MM.1S (cell line): ENCODE results near the gene PI4KA.
"Not testable (repeated sequence)": the region's sequence is repeated elsewhere in the genome, so short reads cannot be mapped to it uniquely, and the experiment has no call there.

Experiments
- DNase-seq: peaks from one replicate; pipeline ENCODE4 v3.0.0-alpha.2; 2015
- H2AFZ ChIP-seq: fragments of 300-600 bp; sonication (generic); 2 replicates; pipeline ENCODE4 v1.6.0; 2016; ENCODE audit warnings: antibody characterized with exemption, low read length
- H3F3A ChIP-seq: fragments of 300-600 bp; sonication (generic); 2 replicates; pipeline ENCODE4 v1.6.1; 2016; ENCODE audit warnings: mild to moderate bottlenecking, antibody characterized with exemption, low read length, moderate library complexity, mixed read lengths; ENCODE audit not compliant: insufficient read depth
- H3K27ac ChIP-seq: fragments of 300-600 bp; sonication (generic); 2 replicates; pipeline ENCODE4 v1.5.1; 2016; ENCODE audit warnings: mild to moderate bottlenecking, low read length
- H3K27me3 ChIP-seq: fragments of 300-600 bp; sonication (generic); replicated peaks from 2 replicates; pipeline ENCODE4 v1.6.0; 2016; ENCODE audit warnings: low read length; ENCODE audit not compliant: insufficient read depth
- H3K36me3 ChIP-seq: fragments of 300-600 bp; sonication (generic); replicated peaks from 2 replicates; pipeline ENCODE4 v1.6.1; 2016; ENCODE audit warnings: mild to moderate bottlenecking, low read length, mixed read lengths; ENCODE audit not compliant: insufficient read depth
- H3K4me1 ChIP-seq: fragments of 300-600 bp; sonication (generic); 2 replicates; pipeline ENCODE4 v1.6.1; 2016; ENCODE audit warnings: low read length, mixed read lengths
- H3K4me2 ChIP-seq: fragments of 300-600 bp; sonication (generic); 2 replicates; pipeline ENCODE4 v1.6.0; 2016; ENCODE audit warnings: low read depth, low read length
- H3K4me3 ChIP-seq: fragments of 300-600 bp; sonication (generic); 2 replicates; pipeline ENCODE4 v1.5.1; 2016; ENCODE audit warnings: low read length, mixed read lengths
- H3K79me2 ChIP-seq: fragments of 300-600 bp; sonication (generic); 2 replicates; pipeline ENCODE4 v1.6.1; 2016; ENCODE audit warnings: mixed run types, low read length, mixed read lengths
- H3K9ac ChIP-seq: fragments of 300-600 bp; sonication (generic); 2 replicates; pipeline ENCODE4 v1.6.1; 2016; ENCODE audit warnings: low read length, mixed read lengths
- H3K9me2 ChIP-seq: fragments of 300-600 bp; sonication (generic); replicated peaks from 2 replicates; pipeline ENCODE4 v1.6.1; 2016; ENCODE audit warnings: mild to moderate bottlenecking, low read length, mixed read lengths; ENCODE audit not compliant: insufficient read depth
- H3K9me3 ChIP-seq: fragments of 300-600 bp; sonication (generic); replicated peaks from 2 replicates; pipeline ENCODE4 v1.6.1; 2016; ENCODE audit warnings: mild to moderate bottlenecking, low read length, mixed read lengths; ENCODE audit not compliant: insufficient read depth
- H4K20me1 ChIP-seq: fragments of 300-600 bp; sonication (generic); 2 replicates; pipeline ENCODE4 v1.6.1; 2016; ENCODE audit warnings: mild to moderate bottlenecking, low read length, moderate library complexity, mixed read lengths; ENCODE audit not compliant: insufficient read depth
- CTCF ChIP-seq: fragments of 300-600 bp; sonication (generic); IDR thresholded peaks from 2 replicates; pipeline ENCODE4 v1.5.1; 2016; ENCODE audit warnings: antibody characterized with exemption, low read length, mixed read lengths
- EZH2 ChIP-seq: fragments of 300-600 bp; sonication (generic); optimal IDR thresholded peaks from 2 replicates; pipeline ENCODE3; 2017; ENCODE audit warnings: low read depth, mild to moderate bottlenecking, antibody characterized with exemption, low read length, mixed read lengths
- EZH2phosphoT487 ChIP-seq: fragments of 300-600 bp; sonication (generic); IDR thresholded peaks from 2 replicates; pipeline ENCODE4 v1.6.1; 2018; ENCODE audit warnings: antibody characterized with exemption, low read length

PI4KA gene

GRCh38 chr22:20732431-20732830 is 126.2 kb downstream of the PI4KA start:
- H3K4me3 ChIP-seq, DNase-seq, H3K9me2 ChIP-seq, H3K9me3 ChIP-seq, H3K4me2 ChIP-seq, H3K79me2 ChIP-seq, H2AFZ ChIP-seq, H4K20me1 ChIP-seq, H3K9ac ChIP-seq, H3K27me3 ChIP-seq, H3K4me1 ChIP-seq, H3K36me3 ChIP-seq, H3F3A ChIP-seq, H3K27ac ChIP-seq: not testable (repeated sequence)

- H3K4me1 ChIP-seq: peaks cover 9% of the 10 kb centered on the region; the same call in 1 of the 2 replicates
- H3F3A ChIP-seq: no peaks in the 10 kb centered on the region
- H3K9me2 ChIP-seq: no peaks in the 10 kb centered on the region
- no peak overlapping the region for H3K4me3 ChIP-seq
- 0 out of 2 replicates have a peak, but pooled peaks cover 5% of the 10 kb centered on the region for H3K36me3 ChIP-seq
- no peak overlapping the region for H2AFZ ChIP-seq
- no peaks in the 10 kb centered on the region for H4K20me1 ChIP-seq
- no peak for DNase-seq
- H3K4me2 ChIP-seq: no peak overlapping the region
- H3K27me3 ChIP-seq: no peaks in the 10 kb centered on the region
- no peak overlapping the region for H3K9ac ChIP-seq
- H3K79me2 ChIP-seq: no peaks in the 10 kb centered on the region
- TF ChIP-seq EZH2 (no peak), EZH2phosphoT487 (no peak), CTCF (no peak)
- no peak overlapping the region for H3K27ac ChIP-seq
- H3K9me3 ChIP-seq: no peaks in the 10 kb centered on the region
Measured at GRCh38 chr22:20729194-20729593, 129.4 kb downstream of the PI4KA start.

- no peaks in the 10 kb centered on the region for H3K79me2 ChIP-seq
- H4K20me1 ChIP-seq: no peaks in the 10 kb centered on the region
- no peaks in the 10 kb centered on the region for H3K9me2 ChIP-seq
- H3K4me1 ChIP-seq: peaks cover 9% of the 10 kb centered on the region; the same call in 1 of the 2 replicates
- no peak overlapping the region for H3K9ac ChIP-seq
- H3K27me3 ChIP-seq: no peaks in the 10 kb centered on the region
- no peak for DNase-seq
- no peak overlapping the region for H3K4me3 ChIP-seq
- H3K36me3 ChIP-seq: 0 out of 2 replicates have a peak, but pooled peaks cover 5% of the 10 kb centered on the region
- no peaks in the 10 kb centered on the region for H3K9me3 ChIP-seq
- no peak for TF ChIP-seq EZH2phosphoT487
- TF ChIP-seq EZH2: no peak
- no peak for TF ChIP-seq CTCF
- H2AFZ ChIP-seq: no peak overlapping the region
- H3K4me2 ChIP-seq: no peak overlapping the region
- H3F3A ChIP-seq: no peaks in the 10 kb centered on the region
- no peak overlapping the region for H3K27ac ChIP-seq
Measured at GRCh38 chr22:20728523-20729190, 130.0 kb downstream of the PI4KA start.
